ENCODE data around the gene INTS11. TPM values are rescaled to one million over a fixed set of nuclear protein-coding genes. Genes with fewer than 3 reads are reported as not detected.

The INTS11 gene
- total and polyA plus RNA-seq, 2 experiments from 2014 or later: 102 to 161 TPM

DNA sequence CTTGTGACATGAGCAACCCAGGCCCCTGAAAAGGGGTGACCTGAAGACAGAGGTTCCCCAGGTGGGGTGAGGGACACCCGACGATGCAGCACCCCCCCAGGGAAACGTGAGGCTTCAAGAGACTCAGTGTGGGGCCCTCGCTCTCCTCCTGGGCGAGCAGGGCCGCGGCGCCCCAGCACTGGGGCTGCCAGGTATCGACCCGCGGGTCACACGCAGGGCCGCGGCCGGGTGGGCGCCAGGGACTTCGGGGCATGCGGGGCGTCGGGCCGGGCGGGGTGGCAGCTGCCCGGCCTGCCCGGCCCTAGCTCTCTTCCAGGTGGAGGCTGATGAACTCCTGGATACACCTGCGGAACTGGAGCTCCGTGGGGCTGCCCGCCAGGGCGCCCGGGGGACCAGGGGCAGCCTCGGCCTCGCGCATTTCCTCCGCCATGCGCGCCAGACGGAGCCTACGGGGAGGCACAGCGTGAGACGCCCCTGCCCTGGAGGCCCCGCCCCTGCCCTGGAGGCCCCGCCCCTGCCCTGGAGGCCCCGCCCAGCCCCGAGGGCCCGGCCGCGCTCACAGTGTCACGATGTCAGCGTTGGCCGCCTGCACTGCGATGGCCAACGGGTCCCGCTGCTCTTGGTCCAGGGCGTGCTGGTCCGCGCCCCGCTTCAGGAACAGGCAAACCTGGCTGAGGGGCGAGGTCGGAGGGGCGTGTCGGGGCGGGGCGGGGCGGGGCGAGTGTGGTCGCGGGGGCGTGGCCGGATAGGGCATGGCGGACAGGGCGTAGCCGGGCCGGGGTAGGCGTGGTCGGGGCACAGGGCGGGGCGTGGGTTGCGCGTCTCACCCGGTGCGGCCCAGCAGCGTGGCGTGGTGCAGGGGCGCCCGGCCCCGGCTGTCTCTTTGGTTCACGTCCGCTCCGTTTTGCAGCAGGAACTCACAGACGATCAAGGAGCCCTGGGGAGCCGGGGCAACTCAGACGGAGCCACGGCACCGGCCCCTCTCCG lies 30.9 kb downstream of the INTS11 start (continued):
- no peak for TF ChIP-seq ZNF462 (CRISPR knock-in tag; IDR thresholded peaks at IDR 0.05)
- no peak for TF ChIP-seq JUNB (IDR thresholded peaks at IDR 0.05; ENCODE audit: unreplicated experiment)
- TF ChIP-seq CTCF (conservative IDR thresholded peaks at IDR 0.05; ENCODE audit: low read depth in 2 of 2): no peak
- TF ChIP-seq REST (IDR thresholded peaks at IDR 0.05; ENCODE audit: unreplicated experiment): no peak
- TF ChIP-seq, protein P1, sequence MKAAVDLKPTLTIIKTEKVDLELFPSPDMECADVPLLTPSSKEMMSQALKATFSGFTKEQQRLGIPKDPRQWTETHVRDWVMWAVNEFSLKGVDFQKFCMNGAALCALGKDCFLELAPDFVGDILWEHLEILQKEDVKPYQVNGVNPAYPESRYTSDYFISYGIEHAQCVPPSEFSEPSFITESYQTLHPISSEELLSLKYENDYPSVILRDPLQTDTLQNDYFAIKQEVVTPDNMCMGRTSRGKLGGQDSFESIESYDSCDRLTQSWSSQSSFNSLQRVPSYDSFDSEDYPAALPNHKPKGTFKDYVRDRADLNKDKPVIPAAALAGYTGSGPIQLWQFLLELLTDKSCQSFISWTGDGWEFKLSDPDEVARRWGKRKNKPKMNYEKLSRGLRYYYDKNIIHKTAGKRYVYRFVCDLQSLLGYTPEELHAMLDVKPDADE (IDR thresholded peaks at IDR 0.05): no peak

Measured in GM23338 (cell line).